Renal cortical epithelial cell (primary cell): ENCODE data around the gene OPCML. TPM values are rescaled to one million over a fixed set of nuclear protein-coding genes. Genes with fewer than 3 reads are reported as not detected.

Experiments used
- DNase-seq: peaks from one replicate; pipeline ENCODE4 v3.0.0-alpha.2; 2011; ENCODE audit warnings: low read depth
- total RNA-seq: library from RNA; depleted of rRNA; stranded (reverse); fragments of >200 nt; gene quantifications from 2 replicates; pipeline ENCODE4 v1.2.3, GENCODE V29; 2014

OPCML gene
- total RNA-seq, 1 donor from 2014 or later: not detected

- no peak for DNase-seq
Measured at GRCh38 chr11:132851247-132851646, 681.1 kb downstream of the OPCML start.

- no peak for DNase-seq
Measured at GRCh38 chr11:132850266-132850665, 682.0 kb downstream of the OPCML start.

DNA sequence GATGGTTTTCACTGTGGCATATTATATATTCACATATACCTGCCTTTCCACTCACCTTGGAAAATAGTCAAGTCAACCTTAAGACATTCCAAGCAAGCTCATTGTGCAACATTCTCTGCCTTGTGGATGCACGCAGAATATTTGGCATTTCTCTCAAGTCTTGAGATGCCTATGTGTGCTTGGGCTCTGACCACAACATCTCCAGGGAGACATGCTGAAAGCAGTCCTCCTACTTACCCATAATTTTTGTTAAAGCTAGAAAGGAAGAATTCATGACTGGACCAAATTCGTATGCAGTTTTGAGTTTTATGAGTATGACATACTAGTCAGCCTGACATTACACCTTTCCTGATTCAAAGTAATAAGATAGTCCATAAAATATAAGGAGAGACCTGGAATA, 684.0 kb downstream of the OPCML start:
- peak; percentile 34 for DNase-seq

GRCh38 chr11:132846075-132846474, 686.2 kb downstream of the OPCML start:
- no peak for DNase-seq

DNA sequence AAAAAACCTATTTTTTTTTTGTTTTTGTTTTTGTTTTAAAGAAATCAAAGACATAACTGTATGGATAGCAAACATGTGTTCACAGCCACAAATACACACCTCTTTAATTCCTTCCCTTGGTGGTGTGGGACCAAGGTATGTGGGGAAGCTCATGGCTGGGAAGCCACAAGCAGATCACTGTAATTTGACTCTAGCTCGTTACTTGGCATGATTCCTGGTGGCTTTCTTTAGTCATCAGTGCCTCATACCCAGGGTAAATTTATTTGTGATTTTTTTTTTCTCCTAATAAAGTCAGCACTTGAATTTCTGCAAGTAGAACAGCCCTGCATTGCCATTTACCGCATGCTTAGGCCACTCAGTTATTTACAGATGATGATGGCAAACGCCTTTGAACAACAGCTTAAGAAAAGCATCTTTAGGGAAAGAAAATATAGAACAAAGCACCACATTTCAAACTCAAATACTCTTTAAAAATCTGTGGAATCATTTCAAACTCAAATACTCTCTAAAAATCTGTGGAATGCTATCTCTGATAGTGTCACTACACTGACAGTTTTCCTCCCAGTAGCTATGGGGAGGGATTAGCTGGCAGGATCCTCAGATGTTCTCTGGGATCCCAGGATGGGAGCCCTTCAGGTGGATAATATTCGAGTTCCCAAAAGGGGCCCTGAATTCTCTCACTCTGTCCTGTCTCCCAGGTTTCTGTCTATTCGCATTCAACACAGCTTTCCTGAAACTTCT, 687.2 kb downstream of the OPCML start:
- peak; percentile 76 for DNase-seq

- DNase-seq: no peak
Measured at GRCh38 chr11:132840660-132841059, 691.6 kb downstream of the OPCML start.

DNA sequence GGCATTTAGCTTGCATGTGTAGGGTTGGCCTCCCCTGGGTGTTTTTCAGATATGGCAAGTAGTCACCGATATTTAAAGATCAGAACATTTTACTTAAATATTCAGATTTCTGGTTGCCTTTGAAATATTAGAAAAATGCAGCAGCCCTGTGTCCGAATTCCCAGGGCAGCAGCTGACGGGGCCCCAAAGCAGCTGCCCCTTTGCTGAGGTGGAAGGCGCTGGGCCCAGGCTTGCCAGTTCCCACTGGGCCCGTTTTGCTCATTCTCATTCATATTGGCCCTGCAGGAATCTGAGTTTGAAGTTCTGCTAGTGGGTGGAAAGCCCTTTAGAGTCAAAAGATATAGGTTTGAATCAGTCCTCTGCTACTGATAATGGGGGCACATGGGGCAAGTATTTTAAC, 692.1 kb downstream of the OPCML start:
- DNase-seq: no peak

DNA sequence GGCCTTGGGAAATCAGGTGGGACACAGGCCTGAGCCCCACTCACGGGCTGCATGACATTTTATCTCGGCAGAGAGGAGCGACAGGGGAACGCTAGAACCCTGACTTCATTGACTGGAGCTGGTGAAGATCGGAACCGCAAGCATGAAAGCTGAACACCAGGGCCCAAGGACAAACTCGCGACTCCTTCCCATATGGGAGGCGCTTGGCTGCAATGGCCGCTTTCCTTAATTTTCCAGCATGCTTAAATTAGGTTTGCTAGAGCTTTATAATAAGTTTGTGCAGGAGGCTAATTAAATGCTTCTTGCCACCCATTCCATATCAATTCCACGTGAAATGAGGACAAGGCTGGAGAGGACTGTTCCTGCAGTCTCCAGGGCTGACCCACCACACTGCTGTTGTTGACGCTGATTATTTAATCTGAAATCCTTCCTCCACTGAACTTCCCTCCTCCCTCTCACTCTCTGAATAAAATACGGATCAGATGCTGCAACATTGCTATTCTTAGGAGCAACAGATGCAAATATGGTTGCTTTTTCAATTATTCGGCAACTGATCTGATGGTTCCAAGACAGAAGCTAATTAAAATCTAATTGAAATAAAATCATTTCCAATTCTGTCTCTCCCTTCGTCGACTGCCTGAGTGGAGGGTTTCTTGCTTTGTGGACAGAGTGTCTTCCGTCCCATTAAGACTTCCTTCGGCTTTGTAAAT, 692.9 kb downstream of the OPCML start:
- DNase-seq: no peak

DNA sequence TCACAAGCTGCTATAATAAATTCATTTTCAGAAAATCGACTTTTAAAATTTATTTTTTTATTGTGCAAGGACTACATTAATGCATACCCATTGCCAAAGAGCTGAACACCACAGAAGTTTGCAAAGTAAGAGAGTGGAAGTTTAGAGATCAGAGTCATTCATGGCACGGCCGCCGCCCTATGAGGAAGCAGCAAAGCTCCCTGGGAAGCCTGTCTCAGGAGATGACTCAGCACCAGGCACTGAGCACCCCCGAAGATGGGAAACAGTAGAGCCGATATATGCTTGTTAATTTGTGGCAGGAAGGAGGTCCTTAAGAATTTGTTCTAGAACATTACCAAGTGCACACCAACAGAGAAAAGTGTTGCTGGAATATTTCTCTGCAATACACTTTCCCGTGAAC, 693.7 kb downstream of the OPCML start:
- no peak for DNase-seq

- no peak for DNase-seq
Measured at GRCh38 chr11:132831272-132831671, 701.0 kb downstream of the OPCML start.

DNA sequence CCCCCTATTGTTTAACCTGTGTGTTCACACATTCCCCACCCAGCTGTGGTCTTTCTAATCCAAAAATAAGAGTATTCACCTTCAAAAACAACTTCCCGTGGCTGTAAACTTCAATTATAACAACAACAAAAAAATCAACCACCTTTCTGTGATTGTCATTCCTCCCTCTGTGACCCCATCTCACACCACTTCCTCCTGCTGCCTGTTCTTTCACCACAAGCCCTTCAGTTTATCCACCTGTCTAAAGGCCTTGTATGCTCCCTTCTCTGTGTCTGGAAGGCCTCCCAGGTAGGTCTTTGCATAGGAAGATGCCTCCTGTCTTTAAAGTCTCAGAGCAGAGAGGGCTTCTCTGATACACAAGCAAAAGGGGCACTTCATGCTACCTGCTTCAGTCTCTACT, 707.7 kb downstream of the OPCML start:
- DNase-seq: no peak

DNA sequence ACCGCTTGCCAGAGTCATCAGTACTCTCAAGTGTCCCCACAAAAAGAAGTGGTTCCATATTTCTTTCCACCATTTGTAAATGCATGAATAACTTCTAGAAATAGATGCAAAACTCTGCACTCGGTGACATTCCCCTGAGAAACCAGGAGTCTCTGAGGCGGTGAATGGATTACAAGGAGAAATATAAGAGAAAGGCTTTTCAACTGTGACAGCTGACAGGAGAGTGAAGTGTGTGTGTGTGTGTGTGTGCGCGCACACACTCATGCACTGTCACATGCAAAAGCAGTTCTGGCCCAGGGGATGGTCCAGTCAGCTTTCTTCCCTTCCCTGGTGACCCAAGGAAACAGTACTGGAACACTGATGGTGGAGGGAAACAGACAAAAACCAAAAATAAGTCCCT, 710.0 kb downstream of the OPCML start:
- no peak for DNase-seq

DNA sequence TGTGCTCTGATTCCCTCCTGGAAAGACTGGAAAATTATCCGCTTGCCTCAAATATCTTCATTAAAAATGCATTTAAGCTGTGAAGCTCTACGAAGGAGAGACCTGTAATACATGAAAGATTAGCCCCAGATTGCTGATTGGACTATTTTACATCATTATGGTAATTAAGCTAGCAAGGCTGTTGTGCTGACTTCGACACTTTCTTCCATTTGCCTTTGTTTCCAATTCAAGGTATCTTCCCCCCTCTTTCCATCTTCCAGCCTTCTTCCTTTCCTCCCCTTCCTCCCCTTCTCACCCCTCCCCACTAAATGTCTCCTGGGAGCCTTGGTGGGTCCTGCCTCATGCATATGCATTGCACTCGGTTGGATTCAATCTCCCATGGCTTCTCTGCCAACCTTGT, 710.8 kb downstream of the OPCML start:
- DNase-seq: no peak

- no peak for DNase-seq
Measured at GRCh38 chr11:132821014-132821413, 711.3 kb downstream of the OPCML start.

DNA sequence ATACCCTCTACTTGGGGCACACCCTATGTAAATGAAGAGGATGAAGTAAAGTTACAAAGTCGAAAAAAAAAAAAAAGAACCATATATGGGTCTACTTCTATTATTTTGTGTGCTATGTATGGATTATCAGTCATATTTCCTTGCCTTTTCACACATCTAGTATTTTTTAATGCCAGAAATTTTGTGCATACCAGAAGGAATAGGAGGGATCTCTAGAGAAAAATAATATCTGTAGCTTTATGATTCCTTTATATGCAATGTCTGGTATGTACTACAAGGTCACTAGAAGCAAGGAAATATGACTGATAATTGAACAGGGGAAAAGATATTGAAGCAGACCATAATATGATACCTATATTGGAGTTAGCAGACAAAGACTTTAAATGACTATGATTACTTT, 713.4 kb downstream of the OPCML start:
- DNase-seq: no peak

- no peak for DNase-seq
Measured at GRCh38 chr11:132817387-132817786, 714.9 kb downstream of the OPCML start.

GRCh38 chr11:132814410-132814809, 717.9 kb downstream of the OPCML start:
- peak; percentile 18 for DNase-seq

- DNase-seq: no peak
Measured at GRCh38 chr11:132811649-132812048, 720.7 kb downstream of the OPCML start.

GRCh38 chr11:132809070-132809469, 723.2 kb downstream of the OPCML start:
- no peak for DNase-seq

- DNase-seq: no peak
Measured at GRCh38 chr11:132804258-132804657, 728.0 kb downstream of the OPCML start.

DNA sequence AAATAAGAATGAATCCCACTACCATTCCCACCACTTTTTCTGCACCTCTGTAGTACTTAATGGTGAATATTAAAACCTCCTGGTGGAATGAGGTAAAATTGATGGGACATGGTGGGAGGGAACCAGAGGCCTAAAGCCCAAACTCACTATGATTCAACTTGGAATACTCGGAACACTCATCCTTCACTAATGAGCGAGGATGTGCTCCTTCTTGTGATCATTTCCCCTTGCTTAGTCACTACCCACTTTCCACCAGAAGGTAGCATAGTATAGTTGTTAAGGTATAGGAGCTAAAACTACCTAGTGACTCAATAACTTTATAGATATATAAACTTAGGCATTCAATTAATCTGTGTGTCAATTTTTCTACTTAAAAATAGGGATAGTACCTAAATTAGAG, 728.9 kb downstream of the OPCML start:
- no peak for DNase-seq

GRCh38 chr11:132802947-132803346, 729.4 kb downstream of the OPCML start:
- no peak for DNase-seq

DNA sequence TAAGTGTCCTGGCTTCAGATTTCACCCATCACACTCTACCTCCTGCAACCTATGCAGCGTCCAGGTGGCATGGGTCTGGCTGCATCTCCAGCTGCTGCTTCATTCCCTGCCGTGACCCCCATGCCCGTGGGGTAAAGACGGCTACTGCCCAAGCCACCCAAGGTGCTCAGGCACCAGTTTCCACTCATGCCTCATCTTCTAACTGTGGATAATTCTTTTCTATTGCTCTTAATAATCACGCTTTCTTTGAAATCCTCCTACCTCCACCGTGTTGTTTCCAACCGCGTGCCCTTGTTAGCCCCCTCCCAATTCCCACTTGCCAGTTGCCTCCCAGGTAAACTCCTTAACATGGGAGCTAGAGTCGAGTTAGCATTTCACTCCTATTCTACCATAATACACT, 738.5 kb downstream of the OPCML start:
- no peak for DNase-seq
